SU-DHL-6 (cell line): ENCODE measurements around the gene AGAP3.

Experiments used
- CTCF ChIP-seq: fragments of 200-600 bp; sonication (generic); IDR thresholded peaks from one replicate; pipeline ENCODE4 v1.5.1; 2017; ENCODE audit warnings: antibody characterized with exemption, mild to moderate bottlenecking, low read length, moderate library complexity; ENCODE audit not compliant: insufficient read depth, poor library complexity, severe bottlenecking
- EZH2phosphoT487 ChIP-seq: fragments of 200-600 bp; sonication (generic), shearing (Covaris generic); conservative IDR thresholded peaks from 2 replicates; pipeline ENCODE4 v1.6.1; 2018; ENCODE audit warnings: mild to moderate bottlenecking, antibody characterized with exemption, low read length, moderate library complexity, mixed read lengths

GRCh38 chr7:151091431-151091830 is 5.2 kb downstream of the AGAP3 start:
- TF ChIP-seq CTCF, result peak; percentile 52
- no peak for TF ChIP-seq EZH2phosphoT487
